HG02884 (cell line): ENCODE results near the gene CCL23.
"Not testable (repeated sequence)": the region's sequence is repeated elsewhere in the genome, so short reads cannot be mapped to it uniquely, and the experiment has no call there.

Experiments
- ATAC-seq: cut with Tn5 transposase; IDR thresholded peaks from one replicate; pipeline ENCODE4 v1.9.1; 2021; ENCODE audit warnings: mild to moderate bottlenecking, moderate library complexity; ENCODE audit not compliant: unreplicated experiment

The CCL23 gene

GRCh38 chr17:36017799-36018198 is at the start of gene CCL23:
Gene CCL23 (minus strand): TSS chr17:36017972. CDS start chr17:36017897, 75 bp downstream.
- ATAC-seq: no peak

- ATAC-seq: no peak
These were observed 48.7 kb upstream of the CCL23 start for GRCh38 chr17:36066365-36066985.

GRCh38 chr17:36063786-36064541 is 46.2 kb upstream of the CCL23 start, which contains the start of gene CCL18:
Gene CCL18 (plus strand): TSS chr17:36064272. CDS start chr17:36064343, 71 bp downstream.
- ATAC-seq: no peak

GRCh38 chr17:36060816-36061215 is 43.0 kb upstream of the CCL23 start:
- ATAC-seq: no peak

- ATAC-seq: no peak
These were observed 41.6 kb upstream of the CCL23 start for GRCh38 chr17:36059406-36059805.

GRCh38 chr17:36057911-36058310 is 40.1 kb upstream of the CCL23 start:
- no peak for ATAC-seq

- ATAC-seq: no peak
These were observed 38.2 kb upstream of the CCL23 start for GRCh38 chr17:36055921-36056520.

GRCh38 chr17:36055171-36055570 is 37.4 kb upstream of the CCL23 start:
- ATAC-seq: no peak

- no peak for ATAC-seq
These were observed 31.9 kb upstream of the CCL23 start for GRCh38 chr17:36049643-36050042.

- ATAC-seq: no peak
These were observed 30.3 kb upstream of the CCL23 start for GRCh38 chr17:36048066-36048465.

- ATAC-seq: no peak
These were observed 18.5 kb upstream of the CCL23 start for GRCh38 chr17:36036235-36036634.

GRCh38 chr17:36034127-36034526 is 16.4 kb upstream of the CCL23 start:
- ATAC-seq: no peak

GRCh38 chr17:36030956-36031355 is 13.2 kb upstream of the CCL23 start:
- no peak for ATAC-seq

GRCh38 chr17:36027761-36028160 is 10.0 kb upstream of the CCL23 start:
- no peak for ATAC-seq

- no peak for ATAC-seq
These were observed 6.5 kb upstream of the CCL23 start for GRCh38 chr17:36024106-36024869.

- no peak for ATAC-seq
These were observed 1.7 kb upstream of the CCL23 start for GRCh38 chr17:36019423-36019822.

- ATAC-seq: no peak
These were observed 1.2 kb downstream of the CCL23 start for GRCh38 chr17:36016555-36016954.

- not testable (repeated sequence) for ATAC-seq
These were observed 1.9 kb downstream of the CCL23 start for GRCh38 chr17:36015895-36016294.

- no peak for ATAC-seq
These were observed 2.8 kb downstream of the CCL23 start for GRCh38 chr17:36014946-36015345.

- ATAC-seq: no peak
These were observed 6.6 kb downstream of the CCL23 start for GRCh38 chr17:36011201-36011600.

- no peak for ATAC-seq
These were observed 8.6 kb downstream of the CCL23 start for GRCh38 chr17:36008998-36009665.
